GM19099 (cell line): ENCODE results near the gene CGB1.
"Not testable (repeated sequence)": the region's sequence is repeated elsewhere in the genome, so short reads cannot be mapped to it uniquely, and the experiment has no call there.

Experiments
- POLR2A ChIP-seq: IDR thresholded peaks from 3 replicates; pipeline ENCODE4 v1.6.1; 2011; ENCODE audit warnings: low read depth; ENCODE audit not compliant: insufficient read length; ENCODE audit errors: extremely low read depth

The CGB1 gene

GRCh38 chr19:49064768-49065611 is 28.3 kb upstream of the CGB1 start, which contains the start of gene NTF4:
Gene NTF4 (minus strand): TSS chr19:49064818. CDS start chr19:49061997, 2,821 bp downstream.
- TF ChIP-seq POLR2A: no peak

DNA sequence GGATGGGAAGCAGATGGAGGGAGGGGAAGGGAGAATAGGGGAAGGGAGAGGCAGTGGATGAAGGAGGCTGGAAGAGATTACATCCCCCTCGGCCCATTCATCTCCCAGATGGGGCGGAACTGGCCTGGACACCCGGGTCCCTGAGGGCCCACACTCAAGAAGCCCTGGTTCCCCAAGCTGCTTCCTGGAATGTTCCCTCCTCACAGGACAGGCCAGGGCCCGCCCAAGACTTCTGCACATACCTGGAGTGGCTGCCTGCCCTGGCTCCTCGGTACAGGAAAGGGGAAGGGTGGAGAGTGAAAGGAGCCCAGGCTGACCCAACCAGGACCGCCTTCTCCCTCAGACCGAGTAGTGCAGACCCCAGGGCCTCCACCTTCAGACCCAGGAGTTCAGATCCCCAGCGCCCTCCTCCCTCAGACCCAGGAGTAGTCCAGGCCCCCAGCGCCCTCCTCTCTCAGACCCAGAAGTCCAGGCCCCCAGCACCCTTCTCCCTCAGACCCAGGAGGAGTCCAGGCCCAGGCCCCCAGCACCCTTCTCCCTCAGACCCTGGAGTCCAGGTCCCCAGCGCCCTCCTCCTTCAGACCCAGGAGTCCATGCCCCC is 27.4 kb upstream of the CGB1 start:
- TF ChIP-seq POLR2A: no peak

DNA sequence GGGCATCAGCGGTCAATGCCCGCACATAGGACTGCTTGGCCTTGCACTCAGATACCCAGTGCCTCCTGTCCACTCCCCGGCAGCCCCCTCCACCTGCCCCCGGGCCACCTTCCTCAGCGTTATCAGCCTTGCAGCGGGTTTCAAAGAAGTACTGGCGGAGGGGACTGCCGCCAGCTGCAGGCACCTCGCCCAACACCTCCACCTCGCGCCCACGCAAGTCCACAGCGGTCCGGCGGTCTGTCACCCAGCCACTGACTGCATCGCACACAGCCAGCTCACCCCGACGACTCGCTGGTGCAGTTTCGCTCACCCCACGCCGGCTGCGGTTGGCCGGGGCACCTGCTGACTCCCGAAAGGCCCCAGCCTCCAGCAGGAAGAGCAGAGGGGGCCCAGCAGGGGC is 24.8 kb upstream of the CGB1 start:
- no peak for TF ChIP-seq POLR2A

DNA sequence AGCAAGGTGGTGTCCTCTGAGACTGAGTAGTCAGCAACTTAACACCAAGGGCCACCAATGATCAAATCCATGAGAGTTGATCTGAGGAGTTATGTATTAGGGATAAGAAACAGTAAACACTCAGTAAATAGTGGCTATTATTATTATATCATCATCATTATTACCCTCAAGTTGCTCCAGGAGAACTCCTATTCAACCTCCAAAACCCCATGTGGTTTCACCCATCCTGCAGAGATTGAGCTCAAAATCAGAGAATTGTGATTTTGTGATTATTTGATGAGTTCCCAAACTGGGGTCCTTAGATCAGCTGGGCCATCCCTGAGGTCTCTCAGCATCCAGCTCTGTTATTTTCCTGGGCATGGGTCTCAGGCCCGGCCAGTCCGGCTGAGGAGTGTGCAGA is 24.3 kb upstream of the CGB1 start:
- TF ChIP-seq POLR2A: no peak

GRCh38 chr19:49059053-49059452 is 22.4 kb upstream of the CGB1 start:
- TF ChIP-seq POLR2A: no peak

DNA sequence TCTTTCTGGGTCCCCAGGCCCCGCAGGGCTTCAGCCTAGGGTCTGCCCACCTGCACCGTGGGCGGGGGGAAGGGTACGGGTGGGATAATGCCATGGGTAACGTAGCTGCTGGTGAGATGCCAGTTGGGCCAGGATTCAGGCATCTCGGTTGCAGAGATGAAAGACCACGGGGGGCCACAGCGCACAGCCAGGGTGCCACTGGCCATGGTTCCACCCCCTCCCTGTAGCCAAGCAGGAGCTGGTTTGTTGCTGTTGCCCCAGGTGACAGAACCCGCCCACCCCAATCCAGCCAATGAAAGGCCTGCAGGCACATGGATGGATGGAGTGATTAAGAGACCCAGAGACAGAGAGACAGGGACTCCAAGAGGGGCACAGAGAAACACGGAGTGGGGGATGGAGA is 21.9 kb upstream of the CGB1 start:
- TF ChIP-seq POLR2A: no peak

DNA sequence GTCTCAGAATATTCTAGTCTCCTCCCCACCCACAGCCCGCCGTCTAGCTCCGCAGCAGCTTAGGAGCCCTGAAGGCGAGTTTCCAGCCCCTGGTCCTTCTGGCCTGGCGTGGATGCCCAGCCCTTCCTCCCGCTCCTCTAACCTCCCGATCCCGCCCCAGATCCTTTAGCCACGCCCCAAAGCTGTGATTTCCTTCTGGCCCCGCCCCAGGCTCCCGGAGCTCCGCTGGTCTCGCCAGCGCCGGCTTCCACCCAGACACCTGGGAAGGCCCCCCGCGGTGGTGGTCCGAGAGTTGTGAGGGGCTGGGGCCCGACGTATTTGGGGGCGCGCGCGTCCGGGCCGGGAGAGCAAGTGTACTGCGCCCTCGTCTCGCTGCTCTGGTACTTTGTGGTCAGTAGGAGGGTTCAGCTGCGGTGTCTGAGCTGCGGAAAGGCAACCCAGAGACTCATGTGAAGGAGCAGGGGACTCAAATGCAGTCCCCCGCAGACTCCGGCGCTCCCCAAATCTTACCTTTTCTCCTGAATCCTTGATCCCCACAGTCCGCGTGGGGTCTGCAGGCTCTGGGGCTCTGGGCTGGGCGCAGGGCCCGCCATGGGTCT is 21.0 kb upstream of the CGB1 start, which contains the start of gene CGB7:
Gene CGB7, minus strand, starts transcription at position 114 of the 599 bp plus-strand sequence. CDS start 2,374 bp downstream, outside the sequence.
- no peak for TF ChIP-seq POLR2A

DNA sequence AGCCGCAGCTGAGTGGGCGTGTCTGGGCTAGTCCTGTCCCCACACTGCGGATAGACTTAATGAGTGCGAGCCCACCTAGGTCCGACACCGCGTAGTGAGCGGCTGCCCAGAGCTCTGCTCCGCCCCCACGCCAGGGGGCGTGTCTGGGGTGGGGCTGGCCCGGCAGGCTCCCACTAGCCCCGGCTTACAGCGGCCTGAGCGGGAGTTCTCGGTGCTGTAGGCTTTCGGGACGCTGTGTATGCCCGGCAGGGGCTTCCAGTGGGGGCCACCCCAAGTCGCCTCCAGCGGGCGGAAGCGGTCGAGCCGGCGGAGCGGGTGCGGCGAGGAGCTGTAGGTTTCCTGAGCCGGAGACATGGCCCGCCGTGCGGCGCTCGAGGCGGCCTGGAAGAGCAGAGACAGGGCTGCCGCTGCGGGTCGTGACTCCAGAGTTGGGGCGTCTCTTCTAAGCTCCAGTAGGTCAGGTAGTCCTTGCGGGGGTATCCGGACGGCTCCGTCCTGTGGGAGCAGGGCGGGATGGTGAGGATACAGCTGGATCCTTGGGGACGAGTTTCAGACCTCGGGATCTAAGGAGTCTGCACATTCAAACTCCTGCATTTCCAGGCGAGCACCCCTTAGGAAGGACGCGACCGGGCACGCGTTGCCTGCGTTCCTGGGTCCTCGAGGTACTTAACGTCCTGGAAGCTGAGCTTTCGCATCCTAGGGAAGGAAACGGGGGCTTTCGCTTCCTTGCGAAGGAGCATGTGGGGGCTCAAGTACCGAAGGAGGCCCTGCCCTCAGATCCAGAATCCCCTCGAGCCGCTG is 19.6 kb upstream of the CGB1 start:
- TF ChIP-seq POLR2A: no peak

GRCh38 chr19:49049011-49049410 is 12.3 kb upstream of the CGB1 start, which contains the start of gene CGB8:
Gene CGB8 (minus strand): TSS chr19:49049111. CDS start chr19:49048739, 372 bp downstream.
- TF ChIP-seq POLR2A: not testable (repeated sequence)

- TF ChIP-seq POLR2A: not testable (repeated sequence)
Observed at GRCh38 chr19:49043548-49043947, 6.9 kb upstream of the CGB1 start, which contains the start of gene CGB5. Gene CGB5 (plus strand): TSS chr19:49043848. CDS start chr19:49044210, 362 bp downstream.

DNA sequence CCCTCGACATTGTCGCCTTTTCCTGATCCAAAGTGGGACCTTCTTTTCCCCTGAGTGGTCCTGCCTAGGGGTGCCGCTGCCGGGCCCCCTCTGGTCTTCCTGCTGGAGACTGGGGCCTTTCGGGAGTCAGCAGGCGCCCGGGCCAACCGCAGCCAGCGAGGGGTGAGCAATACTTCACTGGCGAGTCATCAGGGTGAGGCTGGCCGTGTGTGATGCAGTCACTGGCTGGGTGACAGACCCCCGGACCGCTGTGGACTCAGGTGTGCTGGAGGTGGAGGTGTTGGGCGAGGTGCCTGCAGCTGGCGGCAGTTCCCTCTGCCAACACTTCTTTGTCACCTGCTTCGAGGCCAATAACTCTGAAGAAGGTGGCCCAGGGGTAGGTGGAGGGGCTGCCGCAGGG is 5.5 kb upstream of the CGB1 start:
- no peak for TF ChIP-seq POLR2A

GRCh38 chr19:49031642-49032301 is 4.9 kb downstream of the CGB1 start, which contains the start of gene CGB2:
Gene CGB2 (plus strand): TSS chr19:49031890. CDS start chr19:49032096, 206 bp downstream.
- not testable (repeated sequence) for TF ChIP-seq POLR2A

DNA sequence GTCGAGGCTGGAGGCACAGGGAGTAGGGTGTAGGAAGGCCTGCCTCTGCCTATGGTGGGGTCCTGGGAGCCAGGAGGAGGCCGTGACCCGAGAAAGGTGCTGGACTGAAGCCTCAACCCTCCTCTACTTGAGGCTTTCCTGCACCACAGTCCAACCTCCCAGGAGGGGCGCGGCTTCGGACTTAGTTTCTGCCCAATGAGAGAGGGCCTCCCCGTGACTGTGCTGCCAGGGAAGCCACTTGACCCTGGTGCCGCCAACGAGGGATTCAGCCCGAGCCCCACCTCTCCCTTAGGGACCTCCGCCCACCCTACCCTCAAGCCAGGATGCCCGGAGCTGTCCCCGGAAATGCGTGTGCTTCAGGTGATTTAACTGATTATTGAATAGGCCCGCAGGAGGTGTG is 12.5 kb downstream of the CGB1 start, which contains the start of gene CGB3:
Gene CGB3, minus strand, starts transcription at position 101 of the 400 bp plus-strand sequence. CDS start 362 bp downstream, outside the sequence.
- TF ChIP-seq POLR2A: not testable (repeated sequence)

- TF ChIP-seq POLR2A: no peak
Observed at GRCh38 chr19:49022116-49022515, 14.6 kb downstream of the CGB1 start.
